ENCODE data around the gene TMC7. TPM values are rescaled to one million over a fixed set of nuclear protein-coding genes. Genes with fewer than 3 reads are reported as not detected.

The TMC7 gene
- total and polyA plus RNA-seq, 2 donors (not counting 3 experiments of a cell fraction or from before 2014, with no cell fraction given) = 5.7 to 7.0 TPM

DNA sequence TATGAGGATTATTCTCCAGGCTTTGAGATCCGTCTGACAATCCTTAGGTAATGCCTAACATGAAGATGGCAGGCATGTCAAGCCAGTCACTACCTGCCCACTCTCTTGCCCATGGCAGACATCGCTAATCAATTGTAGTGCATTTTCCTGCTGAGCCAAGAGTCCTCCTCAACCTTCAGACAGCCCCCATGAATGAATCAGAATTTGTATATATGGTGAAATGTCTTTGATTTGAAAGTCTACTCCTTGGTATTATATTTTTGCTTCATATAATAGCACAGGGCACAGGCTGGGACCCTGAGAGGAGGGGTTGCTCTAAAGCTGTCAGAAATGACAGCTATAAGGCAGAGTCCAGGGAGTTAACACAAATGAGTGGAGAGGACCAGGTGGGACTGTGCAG is 56.7 kb downstream of the TMC7 start:
- H3K4me2 ChIP-seq (ENCODE audit: insufficient read depth, low read length) = no peak overlapping the region
- no peak overlapping the region for H3K9ac ChIP-seq (replicated peaks; ENCODE audit: extremely low read depth, insufficient read depth, low read length)
- ChIA-PET POLR2A (no interaction called here), CTCF (interaction anchor here (0.9 kb wide), 1 partner anchor 57 kb away, joined by 3 read pairs; the partner anchor contains the start of gene TMC7)
- no peak overlapping the region for H3K27ac ChIP-seq (ENCODE audit: insufficient read depth, low read depth, low read length)
- H3K27me3 ChIP-seq (ENCODE audit: control insufficient read depth in 2 of 2, insufficient read depth in 2 of 2, low read length in 2 of 2) = no peaks in the 10 kb centered on the region
- H2AFZ ChIP-seq (ENCODE audit: low read depth, low read length) = no peak overlapping the region
- TF ChIP-seq EZH2 (IDR thresholded peaks at IDR 0.05; ENCODE audit: borderline replicate concordance, low read depth, low read length, severe bottlenecking) = no peak
- TF ChIP-seq, protein P1, sequence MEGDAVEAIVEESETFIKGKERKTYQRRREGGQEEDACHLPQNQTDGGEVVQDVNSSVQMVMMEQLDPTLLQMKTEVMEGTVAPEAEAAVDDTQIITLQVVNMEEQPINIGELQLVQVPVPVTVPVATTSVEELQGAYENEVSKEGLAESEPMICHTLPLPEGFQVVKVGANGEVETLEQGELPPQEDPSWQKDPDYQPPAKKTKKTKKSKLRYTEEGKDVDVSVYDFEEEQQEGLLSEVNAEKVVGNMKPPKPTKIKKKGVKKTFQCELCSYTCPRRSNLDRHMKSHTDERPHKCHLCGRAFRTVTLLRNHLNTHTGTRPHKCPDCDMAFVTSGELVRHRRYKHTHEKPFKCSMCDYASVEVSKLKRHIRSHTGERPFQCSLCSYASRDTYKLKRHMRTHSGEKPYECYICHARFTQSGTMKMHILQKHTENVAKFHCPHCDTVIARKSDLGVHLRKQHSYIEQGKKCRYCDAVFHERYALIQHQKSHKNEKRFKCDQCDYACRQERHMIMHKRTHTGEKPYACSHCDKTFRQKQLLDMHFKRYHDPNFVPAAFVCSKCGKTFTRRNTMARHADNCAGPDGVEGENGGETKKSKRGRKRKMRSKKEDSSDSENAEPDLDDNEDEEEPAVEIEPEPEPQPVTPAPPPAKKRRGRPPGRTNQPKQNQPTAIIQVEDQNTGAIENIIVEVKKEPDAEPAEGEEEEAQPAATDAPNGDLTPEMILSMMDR (IDR thresholded peaks at IDR 0.05; ENCODE audit: extremely low read depth in 1 of 2, insufficient read depth in 1 of 2, low read depth in 1 of 2, low read length in 2 of 2) = no peak
- no peak for TF ChIP-seq POLR2A (IDR thresholded peaks at IDR 0.05; ENCODE audit: low read depth, low read length)
- TF ChIP-seq GATA2 (IDR thresholded peaks at IDR 0.05; ENCODE audit: insufficient read depth, insufficient read length, low read depth, low read length) = no peak
- TF ChIP-seq, protein P2, sequence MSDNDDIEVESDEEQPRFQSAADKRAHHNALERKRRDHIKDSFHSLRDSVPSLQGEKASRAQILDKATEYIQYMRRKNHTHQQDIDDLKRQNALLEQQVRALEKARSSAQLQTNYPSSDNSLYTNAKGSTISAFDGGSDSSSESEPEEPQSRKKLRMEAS (IDR thresholded peaks at IDR 0.05; ENCODE audit: insufficient read depth, insufficient read length) = no peak
- TF ChIP-seq JUN (IDR thresholded peaks at IDR 0.05; ENCODE audit: borderline replicate concordance, insufficient read depth, insufficient read length, low read depth) = no peak
- TF ChIP-seq MYC (IDR thresholded peaks at IDR 0.05; ENCODE audit: low read depth, low read length) = no peak
- no peak for TF ChIP-seq POLR2AphosphoS5 (IDR thresholded peaks at IDR 0.05; ENCODE audit: insufficient read depth, low read depth, low read length)
- TF ChIP-seq FOS (IDR thresholded peaks at IDR 0.05; ENCODE audit: borderline replicate concordance, insufficient read depth, low read length) = no peak
- no peaks in the 10 kb centered on the region for H3K9me3 ChIP-seq (replicated peaks; ENCODE audit: control insufficient read depth, insufficient read depth, low read length)
- no peaks in the 10 kb centered on the region for H3K9me1 ChIP-seq (replicated peaks; ENCODE audit: control insufficient read depth, extremely low read depth, insufficient read depth, low read length)
- H3K36me3 ChIP-seq (ENCODE audit: control insufficient read depth in 2 of 2, extremely low read depth in 1 of 2, insufficient read depth in 2 of 2, low read length in 2 of 2) = no peaks in the 10 kb centered on the region
- FAIRE-seq (no peak), DNase-seq (ENCODE audit: low read depth, low spot score) (no peak)
- no TSS peak for BruUV-seq (replicated peaks)
- H3K79me2 ChIP-seq (ENCODE audit: control insufficient read depth, insufficient read depth, low read length) = no peaks in the 10 kb centered on the region
- dilution Hi-C loops (cut with MboI; ENCODE audit: extremely low pct_ligation_motif_present, low sequenced_read_pairs) (no loop called here), intact Hi-C loops (cut with micrococcal nuclease) (no loop called here)
- H4K20me1 ChIP-seq (replicated peaks; ENCODE audit: control insufficient read depth, extremely low read depth, insufficient read depth, low read length) = no peaks in the 10 kb centered on the region
- H3K4me1 ChIP-seq (ENCODE audit: control insufficient read depth, extremely low read depth, insufficient read depth, low read length) = no peaks in the 10 kb centered on the region
- H3K4me3 ChIP-seq (replicated peaks in 1 of 3; ENCODE audit: insufficient read depth in 1 of 3, low read depth in 1 of 3, low read length in 3 of 3) = no peak overlapping the region
